ENCODE results near the gene KCNIP1.

DNA sequence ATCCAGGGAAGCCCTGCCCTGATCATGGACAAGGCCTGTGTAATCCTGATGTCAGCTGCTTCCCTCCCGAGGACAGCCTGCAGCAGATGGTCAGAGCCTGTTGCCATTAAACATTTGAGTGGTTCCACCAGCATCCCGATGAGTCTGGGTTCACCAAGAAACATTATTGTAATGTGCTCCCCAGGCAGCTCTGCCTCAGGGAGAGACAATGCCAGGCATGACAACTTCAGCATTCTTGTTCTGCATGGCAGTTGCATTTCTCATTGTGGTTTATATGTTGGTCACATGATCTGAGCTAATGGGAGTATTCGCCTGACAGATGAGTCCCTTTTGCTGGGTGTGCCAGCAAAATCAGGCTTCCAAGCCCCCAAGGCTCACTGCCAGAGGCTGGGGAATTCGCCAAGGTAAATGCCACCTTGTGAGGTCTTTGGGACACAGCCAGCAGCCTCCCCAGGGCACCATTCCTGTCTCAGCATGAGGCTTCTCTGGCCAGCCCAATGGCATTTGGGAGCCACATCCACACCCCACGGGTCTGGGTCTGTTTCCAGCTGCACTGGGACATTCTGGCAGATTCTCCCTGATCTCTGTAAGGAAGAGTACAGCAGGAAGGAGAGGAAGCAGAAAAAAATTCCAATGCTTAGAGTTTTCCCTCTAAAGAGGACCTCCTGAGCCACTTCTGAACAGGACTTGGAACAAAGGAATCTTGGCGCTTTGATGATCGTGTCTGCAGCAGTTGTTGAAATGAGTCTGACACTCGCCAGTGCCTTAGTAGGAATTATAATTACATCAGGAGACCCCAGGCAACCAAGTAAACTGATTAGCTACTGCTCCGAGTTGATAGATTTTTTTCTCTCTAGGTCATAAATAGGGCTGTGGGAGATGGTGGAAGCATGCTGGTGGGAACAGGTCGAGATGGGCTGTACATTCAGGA lies 18.7 kb downstream of the KCNIP1 start:
- TF ChIP-seq, protein P1, sequence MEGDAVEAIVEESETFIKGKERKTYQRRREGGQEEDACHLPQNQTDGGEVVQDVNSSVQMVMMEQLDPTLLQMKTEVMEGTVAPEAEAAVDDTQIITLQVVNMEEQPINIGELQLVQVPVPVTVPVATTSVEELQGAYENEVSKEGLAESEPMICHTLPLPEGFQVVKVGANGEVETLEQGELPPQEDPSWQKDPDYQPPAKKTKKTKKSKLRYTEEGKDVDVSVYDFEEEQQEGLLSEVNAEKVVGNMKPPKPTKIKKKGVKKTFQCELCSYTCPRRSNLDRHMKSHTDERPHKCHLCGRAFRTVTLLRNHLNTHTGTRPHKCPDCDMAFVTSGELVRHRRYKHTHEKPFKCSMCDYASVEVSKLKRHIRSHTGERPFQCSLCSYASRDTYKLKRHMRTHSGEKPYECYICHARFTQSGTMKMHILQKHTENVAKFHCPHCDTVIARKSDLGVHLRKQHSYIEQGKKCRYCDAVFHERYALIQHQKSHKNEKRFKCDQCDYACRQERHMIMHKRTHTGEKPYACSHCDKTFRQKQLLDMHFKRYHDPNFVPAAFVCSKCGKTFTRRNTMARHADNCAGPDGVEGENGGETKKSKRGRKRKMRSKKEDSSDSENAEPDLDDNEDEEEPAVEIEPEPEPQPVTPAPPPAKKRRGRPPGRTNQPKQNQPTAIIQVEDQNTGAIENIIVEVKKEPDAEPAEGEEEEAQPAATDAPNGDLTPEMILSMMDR (optimal IDR thresholded peaks at IDR 0.05 in 1 of 3, IDR thresholded peaks at IDR 0.05 in 1 of 3, conservative IDR thresholded peaks at IDR 0.05 in 1 of 3; ENCODE audit: extremely low read depth in 1 of 3, insufficient read depth in 2 of 3, low read length in 3 of 3) = no peak
- no peak for TF ChIP-seq EZH2 (IDR thresholded peaks at IDR 0.05; ENCODE audit: low read length)

Data from keratinocyte (primary cell).